Astrocyte of the cerebellum (primary cell): ENCODE measurements around the gene FTCDNL1.

Source experiments
- DNase-seq: peaks from one replicate; pipeline ENCODE4 v3.0.0-alpha.2; 2011; ENCODE audit warnings: low read depth
- H3K4me3 ChIP-seq: 2 replicates; pipeline ENCODE4 v1.5.1; 2011; ENCODE audit warnings: mild to moderate bottlenecking, low read depth, low read length, moderate library complexity
- CTCF ChIP-seq: IDR thresholded peaks from 2 replicates; pipeline ENCODE4 v1.5.1; 2012; ENCODE audit warnings: low read length, low read depth, moderate library complexity, mild to moderate bottlenecking; ENCODE audit errors: missing control alignments
- in situ Hi-C: cut with HindIII; loops from 2 replicates; pipeline ENCODE4 v1.10.0; 2017; ENCODE audit warnings: low sequenced_read_pairs

Gene FTCDNL1

GRCh38 chr2:199779589-199779988, 71.4 kb downstream of the FTCDNL1 start:
- no peak overlapping the region for H3K4me3 ChIP-seq
- in situ Hi-C loops = no loop called here
- no peak for TF ChIP-seq CTCF
- DNase-seq = no peak

- H3K4me3 ChIP-seq = no peak overlapping the region
- in situ Hi-C loops = no loop called here
- DNase-seq = no peak
- no peak for TF ChIP-seq CTCF
Observed at GRCh38 chr2:199778655-199779054, 72.3 kb downstream of the FTCDNL1 start.

GRCh38 chr2:199777916-199778315, 73.1 kb downstream of the FTCDNL1 start:
- in situ Hi-C loops = no loop called here
- no peak for TF ChIP-seq CTCF
- no peak overlapping the region for H3K4me3 ChIP-seq
- no peak for DNase-seq

- DNase-seq = no peak
- no peak for TF ChIP-seq CTCF
- in situ Hi-C loops = no loop called here
- no peak overlapping the region for H3K4me3 ChIP-seq
Observed at GRCh38 chr2:199777315-199777714, 73.7 kb downstream of the FTCDNL1 start.

GRCh38 chr2:199775267-199775666, 75.7 kb downstream of the FTCDNL1 start:
- no peak for DNase-seq
- in situ Hi-C loops = no loop called here
- H3K4me3 ChIP-seq = no peak overlapping the region
- no peak for TF ChIP-seq CTCF

- in situ Hi-C loops = no loop called here
- H3K4me3 ChIP-seq = no peak overlapping the region
- TF ChIP-seq CTCF = no peak
- DNase-seq = no peak
Observed at GRCh38 chr2:199772035-199772976, 78.7 kb downstream of the FTCDNL1 start.
